Measurements from ENCODE around the gene ARHGAP15. TPM values are rescaled to one million over a fixed set of nuclear protein-coding genes. Genes with fewer than 3 reads are reported as not detected.

Gene ARHGAP15
- total and polyA plus RNA-seq, 2 donors (not counting 1 experiment from before 2014, with no cell fraction given), result 0.07 TPM; not detected in 1

DNA sequence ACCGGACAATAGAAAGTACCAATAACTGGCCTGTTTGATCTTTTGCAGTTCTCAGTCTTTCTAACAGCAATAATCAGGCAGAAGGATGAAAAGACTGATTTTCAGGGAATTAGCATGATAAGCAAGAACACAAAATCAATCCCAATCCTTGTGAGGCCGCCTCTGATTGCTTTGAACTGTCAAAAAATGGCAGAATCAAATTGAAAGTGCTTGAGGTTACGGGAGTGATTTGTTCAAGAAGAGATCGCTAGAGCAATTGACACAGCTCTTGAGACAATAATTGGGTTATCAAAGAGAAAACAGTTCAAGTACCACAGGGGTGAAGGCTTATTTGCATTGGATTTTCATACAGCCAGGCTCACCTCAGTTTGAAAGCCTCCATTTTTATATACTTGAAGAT lies 663.4 kb downstream of the ARHGAP15 start:
- Histone ChIP-seq H3K36me3 (ENCODE audit: control insufficient read depth, insufficient read depth, low read length) (no peaks in the 10 kb centered on the region), H3K79me2 (ENCODE audit: control insufficient read depth, insufficient read depth, low read length) (no peaks in the 10 kb centered on the region), H3K27ac (ENCODE audit: insufficient read depth, low read length) (no peak overlapping the region), H3K9me3 (ENCODE audit: control insufficient read depth, insufficient read depth, low read depth, low read length) (no peaks in the 10 kb centered on the region), H3K9ac (ENCODE audit: insufficient read depth, low read length) (no peak overlapping the region), H3K4me1 (ENCODE audit: control insufficient read depth, extremely low read depth, insufficient read depth, low read length) (no peaks in the 10 kb centered on the region), H3K4me3 (replicated peaks in 1 of 4; ENCODE audit: control extremely low read depth in 1 of 4, insufficient read depth in 1 of 4, low read depth in 3 of 4, low read length in 4 of 4) (no peak overlapping the region), H3K4me2 (ENCODE audit: extremely low read depth, insufficient read depth, low read length) (no peak overlapping the region), H3K27me3 (ENCODE audit: control insufficient read depth, insufficient read depth, low read length) (no peaks in the 10 kb centered on the region), H2AFZ (ENCODE audit: low read length) (no peak overlapping the region), H4K20me1 (ENCODE audit: control insufficient read depth, extremely low read depth, insufficient read depth, low read length) (no peaks in the 10 kb centered on the region)
- TF ChIP-seq, protein P1, sequence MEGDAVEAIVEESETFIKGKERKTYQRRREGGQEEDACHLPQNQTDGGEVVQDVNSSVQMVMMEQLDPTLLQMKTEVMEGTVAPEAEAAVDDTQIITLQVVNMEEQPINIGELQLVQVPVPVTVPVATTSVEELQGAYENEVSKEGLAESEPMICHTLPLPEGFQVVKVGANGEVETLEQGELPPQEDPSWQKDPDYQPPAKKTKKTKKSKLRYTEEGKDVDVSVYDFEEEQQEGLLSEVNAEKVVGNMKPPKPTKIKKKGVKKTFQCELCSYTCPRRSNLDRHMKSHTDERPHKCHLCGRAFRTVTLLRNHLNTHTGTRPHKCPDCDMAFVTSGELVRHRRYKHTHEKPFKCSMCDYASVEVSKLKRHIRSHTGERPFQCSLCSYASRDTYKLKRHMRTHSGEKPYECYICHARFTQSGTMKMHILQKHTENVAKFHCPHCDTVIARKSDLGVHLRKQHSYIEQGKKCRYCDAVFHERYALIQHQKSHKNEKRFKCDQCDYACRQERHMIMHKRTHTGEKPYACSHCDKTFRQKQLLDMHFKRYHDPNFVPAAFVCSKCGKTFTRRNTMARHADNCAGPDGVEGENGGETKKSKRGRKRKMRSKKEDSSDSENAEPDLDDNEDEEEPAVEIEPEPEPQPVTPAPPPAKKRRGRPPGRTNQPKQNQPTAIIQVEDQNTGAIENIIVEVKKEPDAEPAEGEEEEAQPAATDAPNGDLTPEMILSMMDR (conservative IDR thresholded peaks at IDR 0.05 in 1 of 2, IDR thresholded peaks at IDR 0.05 in 1 of 2; ENCODE audit: low read depth in 1 of 2, low read length in 2 of 2), result no peak
- TF ChIP-seq EZH2 (IDR thresholded peaks at IDR 0.05; ENCODE audit: low read length, missing control alignments), result no peak
- no peak for DNase-seq (ENCODE audit: low read depth in 2 of 2)

DNA sequence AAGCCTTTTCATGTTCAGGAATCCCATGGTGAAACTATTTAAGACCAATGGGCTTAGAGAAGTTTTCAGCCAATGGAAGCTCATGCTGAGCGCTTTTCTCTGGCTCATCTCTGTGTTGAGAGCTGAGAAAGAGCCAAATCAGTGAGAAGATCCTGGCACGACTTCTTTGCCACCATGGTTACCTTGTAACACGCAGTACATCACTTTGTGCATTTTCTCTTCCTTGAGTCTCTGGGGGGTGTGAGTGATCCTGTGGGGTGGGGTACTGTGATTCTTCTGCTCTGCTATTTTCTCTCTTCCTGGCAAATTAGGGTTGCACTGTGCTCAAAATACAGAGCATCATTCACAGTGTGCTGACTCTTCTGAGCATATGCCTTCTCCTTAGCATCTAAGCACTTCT lies 664.2 kb downstream of the ARHGAP15 start:
- Histone ChIP-seq H4K20me1 (ENCODE audit: control insufficient read depth, extremely low read depth, insufficient read depth, low read length) (no peaks in the 10 kb centered on the region), H3K79me2 (ENCODE audit: control insufficient read depth, insufficient read depth, low read length) (no peaks in the 10 kb centered on the region), H2AFZ (ENCODE audit: low read length) (no peak overlapping the region), H3K4me3 (replicated peaks in 1 of 4; ENCODE audit: control extremely low read depth in 1 of 4, insufficient read depth in 1 of 4, low read depth in 3 of 4, low read length in 4 of 4) (no peak overlapping the region), H3K4me2 (ENCODE audit: extremely low read depth, insufficient read depth, low read length) (no peak overlapping the region), H3K27ac (ENCODE audit: insufficient read depth, low read length) (no peak overlapping the region), H3K4me1 (ENCODE audit: control insufficient read depth, extremely low read depth, insufficient read depth, low read length) (no peaks in the 10 kb centered on the region), H3K36me3 (ENCODE audit: control insufficient read depth, insufficient read depth, low read length) (no peaks in the 10 kb centered on the region), H3K9ac (ENCODE audit: insufficient read depth, low read length) (no peak overlapping the region), H3K9me3 (ENCODE audit: control insufficient read depth, insufficient read depth, low read depth, low read length) (no peaks in the 10 kb centered on the region), H3K27me3 (ENCODE audit: control insufficient read depth, insufficient read depth, low read length) (no peaks in the 10 kb centered on the region)
- DNase-seq (ENCODE audit: low read depth in 2 of 2), result no peak
- TF ChIP-seq, protein P1 (conservative IDR thresholded peaks at IDR 0.05 in 1 of 2, IDR thresholded peaks at IDR 0.05 in 1 of 2; ENCODE audit: low read depth in 1 of 2, low read length in 2 of 2), result no peak
- TF ChIP-seq EZH2 (IDR thresholded peaks at IDR 0.05; ENCODE audit: low read length, missing control alignments), result no peak

DNA sequence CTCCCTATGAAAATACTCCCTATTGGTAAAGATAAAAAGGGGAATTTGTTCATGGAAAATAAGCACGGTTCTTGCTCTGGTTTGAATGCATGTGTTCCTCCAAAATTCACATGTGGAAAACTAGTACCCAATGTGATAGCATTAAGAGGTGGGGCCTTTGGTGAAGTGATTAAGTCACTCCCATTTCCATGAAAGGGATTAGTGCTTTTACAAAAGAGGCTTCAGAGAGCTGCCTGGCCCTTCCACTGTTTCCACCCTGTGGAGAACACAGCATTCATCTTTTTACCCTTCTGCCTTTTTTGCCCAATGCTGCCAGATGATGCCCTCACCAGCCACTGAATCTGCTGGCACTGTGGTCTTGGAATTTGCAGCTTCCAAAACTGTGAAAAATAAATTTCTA lies 666.8 kb downstream of the ARHGAP15 start:
- no peaks in the 10 kb centered on the region for H3K9me3 ChIP-seq (ENCODE audit: control insufficient read depth, insufficient read depth, low read depth, low read length)
- no peaks in the 10 kb centered on the region for H4K20me1 ChIP-seq (ENCODE audit: control insufficient read depth, extremely low read depth, insufficient read depth, low read length)
- no peak for DNase-seq (ENCODE audit: low read depth in 2 of 2)
- no peak overlapping the region for H3K4me3 ChIP-seq (replicated peaks in 1 of 4; ENCODE audit: control extremely low read depth in 1 of 4, insufficient read depth in 1 of 4, low read depth in 3 of 4, low read length in 4 of 4)
- H2AFZ ChIP-seq (ENCODE audit: low read length), result no peak overlapping the region
- no peaks in the 10 kb centered on the region for H3K79me2 ChIP-seq (ENCODE audit: control insufficient read depth, insufficient read depth, low read length)
- H3K36me3 ChIP-seq (ENCODE audit: control insufficient read depth, insufficient read depth, low read length), result no peaks in the 10 kb centered on the region
- no peak overlapping the region for H3K9ac ChIP-seq (ENCODE audit: insufficient read depth, low read length)
- H3K27me3 ChIP-seq (ENCODE audit: control insufficient read depth, insufficient read depth, low read length), result no peaks in the 10 kb centered on the region
- TF ChIP-seq, protein P1 (conservative IDR thresholded peaks at IDR 0.05 in 1 of 2, IDR thresholded peaks at IDR 0.05 in 1 of 2; ENCODE audit: low read depth in 1 of 2, low read length in 2 of 2), result no peak
- no peak for TF ChIP-seq EZH2 (IDR thresholded peaks at IDR 0.05; ENCODE audit: low read length, missing control alignments)
- no peaks in the 10 kb centered on the region for H3K4me1 ChIP-seq (ENCODE audit: control insufficient read depth, extremely low read depth, insufficient read depth, low read length)
- no peak overlapping the region for H3K4me2 ChIP-seq (ENCODE audit: extremely low read depth, insufficient read depth, low read length)
- H3K27ac ChIP-seq (ENCODE audit: insufficient read depth, low read length), result no peak overlapping the region

All from fibroblast of lung (primary cell).